ENCODE measurements around the gene ITPKC.

The ITPKC gene

DNA sequence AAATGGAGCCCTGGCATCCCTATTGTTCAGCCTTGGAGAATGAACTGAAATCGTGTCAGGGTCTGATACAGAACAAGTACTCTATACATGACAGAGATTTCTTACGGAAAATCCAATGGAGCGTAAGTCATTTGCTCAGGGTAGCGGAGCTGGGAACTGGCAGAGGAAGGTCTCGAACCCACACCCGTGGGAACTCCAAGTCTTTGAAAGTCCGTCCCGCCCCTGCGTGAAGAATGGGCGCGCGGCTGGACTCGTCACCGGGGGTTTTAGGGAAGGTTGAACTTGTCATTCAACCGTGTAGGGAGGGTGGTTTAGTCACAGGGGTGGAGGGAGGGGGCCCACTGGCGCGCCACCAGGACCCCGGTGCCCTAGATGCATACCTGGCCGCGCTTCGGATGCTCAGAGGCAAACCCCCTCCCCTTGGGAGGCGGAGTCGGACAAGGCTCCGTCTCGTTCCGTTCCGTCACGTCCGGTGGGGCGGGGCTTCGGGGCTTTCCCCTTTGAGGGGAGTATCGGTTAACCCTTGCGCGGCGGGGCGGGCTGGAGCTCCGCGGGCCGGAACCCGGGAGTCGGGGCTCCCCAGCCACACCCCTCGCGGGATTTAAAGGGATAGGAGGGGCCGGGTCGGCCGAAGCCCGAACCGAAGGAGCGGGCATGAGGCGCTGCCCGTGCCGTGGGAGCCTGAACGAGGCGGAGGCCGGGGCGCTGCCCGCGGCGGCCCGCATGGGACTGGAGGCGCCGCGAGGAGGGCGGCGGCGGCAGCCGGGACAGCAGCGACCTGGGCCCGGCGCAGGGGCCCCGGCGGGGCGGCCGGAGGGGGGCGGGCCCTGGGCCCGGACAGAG is at the start of gene ITPKC, which contains the start of gene COQ8B:
TSS of gene ITPKC (plus strand) at position 631 of the 843 bp plus-strand sequence. CDS start at position 655, 24 bp downstream.
TSS of gene COQ8B (minus strand) at position 405 of the 843 bp plus-strand sequence. CDS start 2,254 bp downstream, outside the sequence.
- DNase-seq, result peak; percentile 28

DNA sequence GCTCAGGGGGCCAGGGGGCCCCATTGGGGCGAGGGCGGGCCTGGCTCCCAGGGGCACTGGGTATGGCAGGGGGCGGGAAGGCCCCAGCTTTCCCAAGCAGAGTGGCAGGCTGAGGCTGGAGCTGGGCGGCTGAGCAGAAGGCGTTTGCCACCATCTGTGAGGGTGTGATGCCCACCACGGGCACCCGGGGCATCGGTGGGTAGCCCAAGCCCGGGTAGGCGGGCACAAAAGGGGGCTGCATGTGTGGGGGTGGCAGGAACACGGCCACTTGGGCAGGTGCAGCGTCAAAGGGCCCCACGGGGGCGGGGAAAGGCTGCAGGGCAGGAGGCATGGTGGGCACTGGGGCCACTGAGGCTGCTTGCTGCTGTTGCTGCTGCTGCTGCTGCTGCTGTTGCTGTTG is 49.3 kb upstream of the ITPKC start:
- no peak for DNase-seq

GRCh38 chr19:40668991-40669614 is 47.8 kb upstream of the ITPKC start:
- no peak for DNase-seq

DNA sequence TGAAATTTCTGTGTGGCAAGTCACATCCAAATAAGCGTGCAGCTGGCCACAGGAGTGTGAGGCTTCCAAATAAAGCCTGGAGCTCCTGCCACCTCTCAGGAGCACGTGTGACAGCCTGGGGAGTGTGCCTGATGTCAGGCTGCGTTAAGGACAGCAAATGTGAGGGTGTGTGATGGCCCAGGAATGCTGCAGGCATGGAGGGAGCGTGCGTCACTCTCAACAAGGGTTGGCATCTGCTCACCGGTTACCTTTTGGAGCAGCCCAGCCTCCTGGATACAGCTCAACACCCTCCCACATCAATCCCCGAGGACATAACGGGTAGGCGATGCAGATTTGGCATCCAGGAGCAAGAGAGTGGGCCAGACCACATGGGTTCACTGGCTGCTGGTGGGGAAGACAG is 45.5 kb upstream of the ITPKC start:
- no peak for DNase-seq

- no peak for DNase-seq
Observed at GRCh38 chr19:40672038-40672437, 44.9 kb upstream of the ITPKC start.

GRCh38 chr19:40672573-40673299 is 44.2 kb upstream of the ITPKC start:
- no peak for DNase-seq

DNA sequence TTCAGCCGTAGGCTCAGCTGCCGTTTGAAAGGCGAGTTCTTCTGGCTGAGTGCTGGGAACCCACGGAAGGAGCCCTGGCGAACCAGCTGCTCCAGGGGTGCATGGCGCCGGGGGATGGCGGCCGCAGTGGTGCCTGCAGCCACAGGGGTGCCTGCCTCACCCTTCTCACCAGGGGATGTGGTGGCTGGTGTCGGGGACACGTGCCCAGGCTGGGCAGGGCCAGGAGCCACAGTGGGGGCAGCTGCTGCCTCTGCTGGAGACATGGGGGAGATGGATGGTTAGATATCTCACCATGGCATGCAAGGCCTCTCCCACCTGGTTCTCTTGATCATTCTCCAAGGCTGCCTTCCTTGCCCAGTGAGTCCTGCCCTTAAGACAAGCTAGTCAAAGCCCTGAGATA is 43.5 kb upstream of the ITPKC start:
- DNase-seq, result no peak

GRCh38 chr19:40674291-40674690 is 42.6 kb upstream of the ITPKC start:
- DNase-seq, result no peak

DNA sequence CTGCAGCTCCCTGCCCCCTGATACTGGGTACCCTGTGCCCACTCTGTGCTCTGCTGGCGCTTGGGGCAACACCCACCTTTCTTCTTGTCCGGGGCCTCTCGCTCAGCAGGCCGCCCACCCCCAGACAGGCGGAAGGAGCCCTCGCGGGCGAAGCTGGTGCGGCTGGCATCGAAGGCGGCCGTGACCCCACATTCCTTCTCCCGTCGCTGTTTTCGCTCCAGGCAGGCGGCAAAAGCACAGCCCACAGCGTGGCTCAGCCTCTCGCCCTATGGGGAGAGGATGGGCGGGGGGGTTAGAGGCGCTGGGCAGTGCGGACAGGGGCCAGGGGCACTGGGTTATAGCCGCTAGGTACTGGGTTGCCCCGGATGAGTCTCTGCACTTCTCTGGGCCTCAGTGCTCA is 39.8 kb upstream of the ITPKC start:
- no peak for DNase-seq

GRCh38 chr19:40681039-40681438 is 35.9 kb upstream of the ITPKC start:
- no peak for DNase-seq

DNA sequence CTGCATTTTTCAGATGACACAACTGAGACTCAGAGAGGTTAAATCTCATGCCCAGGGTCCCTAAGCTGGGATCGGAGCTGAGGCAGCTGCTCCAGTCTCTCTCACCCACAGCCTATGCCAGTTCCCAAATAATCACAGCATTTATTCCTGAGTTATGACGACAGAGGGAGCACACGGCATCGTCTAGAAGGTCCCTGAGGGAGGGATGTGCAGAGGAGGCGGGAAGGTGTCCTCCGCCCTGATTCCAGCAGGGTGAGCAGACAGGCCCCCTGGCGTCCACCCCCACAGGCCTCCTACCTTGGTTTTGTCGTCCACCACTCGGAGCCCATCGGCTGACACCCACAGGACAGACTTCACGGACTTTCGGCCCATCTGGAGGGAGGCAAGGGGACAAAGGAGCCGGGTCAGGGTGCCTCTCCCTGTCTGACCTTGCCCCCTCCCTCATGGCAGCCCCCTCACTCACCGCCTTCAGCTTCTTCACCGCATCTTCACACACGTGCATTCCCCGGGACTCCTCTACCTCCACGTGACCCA is 34.4 kb upstream of the ITPKC start:
- no peak for DNase-seq

GRCh38 chr19:40683437-40683836 is 33.5 kb upstream of the ITPKC start:
- DNase-seq, result no peak

DNA sequence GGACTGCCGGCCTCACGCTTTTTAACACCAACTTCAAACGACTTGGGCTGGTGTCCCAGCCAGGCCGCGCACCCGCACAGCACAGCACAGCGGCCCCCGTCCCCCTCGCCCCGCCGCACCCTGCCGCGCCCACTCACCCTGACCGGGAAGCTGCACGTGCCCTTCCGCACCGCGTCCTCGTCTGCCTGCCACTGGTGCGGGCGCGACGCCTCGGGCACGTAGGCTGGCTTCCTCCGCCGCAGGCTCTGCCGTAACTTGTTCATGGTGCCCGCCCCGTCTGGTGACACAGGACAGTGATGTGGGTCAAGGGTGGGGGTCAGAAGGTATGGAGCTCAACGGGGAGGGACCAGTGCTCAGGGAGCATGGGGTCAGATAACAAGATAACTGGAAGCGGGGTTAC is 32.6 kb upstream of the ITPKC start:
- DNase-seq, result no peak

GRCh38 chr19:40685016-40685526 is 31.8 kb upstream of the ITPKC start:
- DNase-seq, result no peak

GRCh38 chr19:40685563-40685962 is 31.3 kb upstream of the ITPKC start:
- DNase-seq, result no peak

GRCh38 chr19:40686882-40687524 is 29.9 kb upstream of the ITPKC start:
- DNase-seq, result no peak

GRCh38 chr19:40687525-40688016 is 29.3 kb upstream of the ITPKC start:
- no peak for DNase-seq

- no peak for DNase-seq
Observed at GRCh38 chr19:40688309-40688708, 28.6 kb upstream of the ITPKC start.

DNA sequence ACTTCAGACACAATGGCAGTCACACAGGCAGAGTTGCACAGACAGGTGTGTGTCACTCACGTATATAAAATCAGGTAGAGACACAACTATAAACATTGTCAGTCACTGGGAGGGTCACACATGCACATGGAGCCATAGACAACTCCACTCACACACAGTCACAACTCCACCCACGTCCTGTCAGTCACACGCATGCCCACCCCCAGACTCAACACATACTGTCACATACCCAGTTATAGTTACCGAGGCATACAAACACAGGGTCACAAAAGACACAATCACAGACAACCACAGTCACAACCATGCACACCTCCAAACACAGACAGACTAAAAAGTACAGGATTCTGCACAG is 27.9 kb upstream of the ITPKC start:
- no peak for DNase-seq

- no peak for DNase-seq
Observed at GRCh38 chr19:40689339-40690049, 27.4 kb upstream of the ITPKC start.

- DNase-seq, result no peak
Observed at GRCh38 chr19:40690050-40690692, 26.7 kb upstream of the ITPKC start, which contains the start of gene NUMBL. TSS of gene NUMBL (minus strand) at chr19:40690651. CDS start at chr19:40690483, 168 bp downstream.
